Activated CD4-positive, alpha-beta T cell treated with anti-CD3 and anti-CD28 coated beads, Interleukin-10, Interleukin-2, amounts not matched to agents 100 ng/mL and 50 ng/mL, durations not matched to agents 16 hours and 8 hours (primary cell): Measurements from ENCODE around the gene FAM177B.

Source experiments
- DNase-seq: peaks from one replicate; pipeline ENCODE4 v3.0.0-alpha.2; 2020

FAM177B gene

DNA sequence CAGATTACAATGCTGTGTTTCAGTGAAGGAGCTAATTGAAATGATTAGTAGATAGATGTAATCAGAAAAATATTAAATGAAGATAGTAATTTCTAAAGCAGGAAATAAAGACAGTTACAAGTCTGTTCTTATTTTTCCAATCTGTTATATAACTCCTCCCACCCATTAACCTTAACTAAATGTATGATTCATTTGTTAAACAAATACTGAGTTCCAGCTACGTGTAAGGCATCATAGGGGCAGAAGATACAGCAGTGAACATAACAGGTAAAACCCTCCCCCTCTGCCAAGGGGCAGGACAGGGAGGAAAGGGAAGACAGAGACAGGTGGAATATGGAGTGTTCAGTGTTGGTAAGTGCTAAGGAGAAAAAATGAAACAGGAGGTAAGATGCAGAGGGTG is at the start of gene FAM177B:
Gene FAM177B (plus strand): TSS at position 231 of the 400 bp plus-strand sequence. CDS start 9,344 bp downstream, outside the sequence.
- DNase-seq, result no peak

- DNase-seq, result no peak
These were observed 46.0 kb upstream of the FAM177B start for GRCh38 chr1:222691016-222691415.

GRCh38 chr1:222694927-222695326 is 42.1 kb upstream of the FAM177B start:
- DNase-seq, result no peak

DNA sequence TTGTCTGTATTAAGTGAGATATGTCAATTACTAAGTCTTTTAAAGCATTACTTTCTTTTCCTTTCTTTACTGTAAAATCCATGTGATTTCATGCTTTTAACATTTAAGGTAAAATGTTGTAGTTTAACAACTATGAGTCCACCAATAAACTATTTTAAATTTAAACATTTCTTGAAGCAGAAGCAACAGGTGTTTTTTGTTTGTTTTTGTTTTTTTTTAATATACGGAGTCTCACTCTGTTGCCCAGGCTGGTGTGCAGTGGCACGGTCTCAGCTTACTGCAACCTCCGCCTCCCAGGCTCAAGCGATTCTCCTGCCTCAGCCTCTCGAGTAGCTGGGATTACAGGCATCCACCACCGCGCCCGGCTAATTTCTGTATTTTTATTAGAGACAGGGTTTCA is 40.3 kb upstream of the FAM177B start:
- no peak for DNase-seq

GRCh38 chr1:222697203-222697602 is 39.8 kb upstream of the FAM177B start:
- DNase-seq, result no peak

DNA sequence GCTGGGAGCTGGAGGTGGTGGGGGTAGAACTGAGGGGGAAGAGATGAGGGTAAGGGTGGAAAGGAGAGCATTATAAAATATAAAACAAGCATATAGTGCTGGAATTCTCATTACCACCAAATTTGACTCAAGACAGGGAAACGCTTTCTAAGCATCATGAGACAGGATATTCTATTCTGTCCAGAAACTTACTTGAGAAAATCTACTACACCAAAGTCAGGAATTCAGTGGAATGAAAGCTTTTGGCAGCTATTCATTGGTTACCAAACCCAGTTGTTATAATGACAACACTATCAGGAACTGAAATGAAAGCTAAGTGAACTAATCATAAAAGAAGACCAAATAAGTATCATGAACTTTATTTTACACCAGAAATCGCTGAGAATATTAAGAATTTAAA is 39.2 kb upstream of the FAM177B start:
- DNase-seq, result no peak

DNA sequence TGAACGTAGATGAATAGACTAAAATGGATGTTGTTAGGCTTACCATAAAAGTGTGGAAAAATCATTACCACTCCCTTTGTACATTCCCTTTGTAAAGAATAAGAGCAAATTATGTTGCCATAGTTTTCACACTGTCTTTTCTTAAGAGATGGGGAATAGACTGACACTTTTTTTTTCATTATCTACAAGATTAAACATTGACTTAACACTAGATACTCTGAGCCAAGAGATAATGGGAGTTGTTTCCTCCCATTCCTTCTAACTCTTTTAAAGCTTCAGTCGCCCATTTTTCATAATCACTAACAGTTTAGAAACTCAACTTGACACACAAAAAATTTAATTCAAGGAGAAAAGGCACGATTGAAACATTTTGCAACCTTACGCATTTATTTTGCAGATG is 34.8 kb upstream of the FAM177B start:
- DNase-seq, result no peak

- DNase-seq, result no peak
These were observed 32.7 kb upstream of the FAM177B start for GRCh38 chr1:222704260-222704659.

- DNase-seq, result no peak
These were observed 30.2 kb upstream of the FAM177B start for GRCh38 chr1:222706815-222707214.

DNA sequence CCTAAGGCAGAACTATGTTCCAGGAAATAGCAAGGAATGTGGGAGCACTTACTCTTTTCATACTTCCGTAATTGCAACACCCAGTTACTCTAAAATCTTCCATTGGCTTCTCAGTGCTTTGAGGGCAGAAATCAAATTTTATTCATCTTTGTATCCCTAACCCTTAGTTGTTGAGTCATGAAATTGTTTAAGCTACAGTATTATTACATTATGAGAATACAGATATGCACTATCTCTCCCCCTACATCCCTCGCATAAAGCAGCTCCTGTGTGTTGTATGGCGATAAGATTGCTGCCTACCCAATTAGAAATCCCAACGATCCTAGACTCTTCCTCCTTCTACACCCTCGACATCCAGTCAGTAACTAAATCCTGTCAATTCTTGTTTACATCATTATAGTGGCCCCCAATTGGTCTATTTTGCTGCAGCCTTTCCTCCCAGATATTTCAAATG is 27.3 kb upstream of the FAM177B start:
- no peak for DNase-seq

DNA sequence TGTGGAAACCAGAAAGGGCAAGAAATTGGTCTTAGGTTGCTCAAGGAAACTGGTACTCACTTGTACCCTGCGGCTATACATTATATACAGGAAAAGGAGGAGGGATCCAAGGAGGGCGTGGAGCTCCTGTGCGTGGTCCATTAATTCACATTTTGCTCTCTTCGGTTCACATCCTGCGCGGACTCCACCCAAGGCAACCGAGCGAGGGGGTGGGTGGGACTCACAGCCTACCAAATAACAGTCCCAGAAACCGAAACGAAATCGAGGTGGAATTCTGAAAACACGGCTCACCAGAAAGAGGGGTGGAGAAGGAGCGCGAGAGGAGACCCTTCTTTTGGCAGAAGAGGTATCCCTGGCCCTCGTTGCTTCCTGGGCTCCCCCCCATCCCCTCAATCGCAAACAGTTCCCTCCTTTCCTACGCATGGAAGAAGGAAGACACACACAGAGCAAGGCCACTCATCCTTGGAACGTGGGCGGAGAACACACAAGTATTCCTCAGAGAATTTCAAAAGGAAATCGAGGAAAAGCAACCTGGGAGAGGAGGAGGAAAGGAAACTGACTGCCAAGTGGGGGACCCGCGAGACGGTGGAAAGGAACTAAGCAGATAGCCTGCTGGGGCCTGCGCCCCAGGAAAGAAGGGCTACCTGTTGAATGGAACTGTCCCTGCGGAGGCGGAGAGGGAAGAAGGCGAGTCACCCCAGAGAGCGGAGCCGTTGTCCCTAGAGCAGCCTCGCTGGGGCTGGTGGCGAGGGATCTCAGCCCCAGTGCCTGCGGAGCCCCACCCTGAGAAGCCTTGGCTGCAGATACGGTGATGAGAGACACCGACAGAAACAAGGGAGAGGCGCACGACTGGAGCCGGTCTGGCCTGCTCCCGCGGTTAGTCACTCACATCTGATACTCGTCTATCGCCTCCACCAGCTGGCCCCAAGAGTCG is 25.4 kb upstream of the FAM177B start:
- peak; percentile 75 for DNase-seq

DNA sequence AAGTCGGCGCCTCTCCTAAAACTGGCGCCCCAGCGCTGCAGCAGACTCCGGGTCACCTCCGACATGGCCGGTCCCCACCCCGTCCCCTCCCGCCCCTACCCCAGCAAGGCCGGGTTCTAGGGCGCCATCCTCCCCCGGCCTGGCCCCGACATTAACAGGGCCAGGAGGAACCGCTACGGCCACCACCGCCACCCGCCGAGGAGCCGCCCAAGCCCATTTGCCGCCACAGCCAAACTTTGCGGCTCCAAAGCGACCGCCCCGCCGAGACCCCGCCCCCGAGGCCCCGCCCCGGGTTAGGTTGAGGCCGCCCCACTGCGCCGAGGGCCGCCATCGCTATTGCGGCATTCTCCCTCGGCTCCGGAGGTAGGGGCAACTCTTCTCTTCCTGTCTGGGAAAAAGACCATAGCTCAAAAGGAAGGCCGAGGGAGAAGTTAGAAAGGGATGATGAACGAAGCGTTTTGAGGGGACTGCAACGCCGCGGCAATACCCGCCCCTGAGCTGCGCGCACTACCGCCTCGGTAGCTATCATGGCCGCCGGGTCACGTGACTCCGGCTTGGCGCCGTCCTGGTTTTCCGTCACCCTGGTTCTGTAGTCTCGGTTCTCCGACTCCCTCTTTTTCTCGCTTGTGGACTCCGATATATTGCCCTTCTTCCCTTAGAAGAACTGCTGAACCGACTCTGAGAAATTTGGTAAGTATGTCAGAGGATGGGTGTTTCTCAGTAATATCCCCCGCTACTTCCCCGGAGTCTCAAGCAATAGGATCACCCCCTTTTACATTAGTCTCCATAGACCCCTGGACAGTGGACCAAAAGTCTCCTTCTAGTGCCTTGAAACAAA is 24.5 kb upstream of the FAM177B start, which contains the start of the genes AIDA and BROX:
Gene AIDA (minus strand): TSS at position 239 of the 838 bp plus-strand sequence. CDS start 174 bp downstream, at position 65.
Gene BROX (plus strand): TSS at position 312 of the 838 bp plus-strand sequence. CDS start 3,136 bp downstream, outside the sequence.
- DNase-seq, result peak; percentile 94

DNA sequence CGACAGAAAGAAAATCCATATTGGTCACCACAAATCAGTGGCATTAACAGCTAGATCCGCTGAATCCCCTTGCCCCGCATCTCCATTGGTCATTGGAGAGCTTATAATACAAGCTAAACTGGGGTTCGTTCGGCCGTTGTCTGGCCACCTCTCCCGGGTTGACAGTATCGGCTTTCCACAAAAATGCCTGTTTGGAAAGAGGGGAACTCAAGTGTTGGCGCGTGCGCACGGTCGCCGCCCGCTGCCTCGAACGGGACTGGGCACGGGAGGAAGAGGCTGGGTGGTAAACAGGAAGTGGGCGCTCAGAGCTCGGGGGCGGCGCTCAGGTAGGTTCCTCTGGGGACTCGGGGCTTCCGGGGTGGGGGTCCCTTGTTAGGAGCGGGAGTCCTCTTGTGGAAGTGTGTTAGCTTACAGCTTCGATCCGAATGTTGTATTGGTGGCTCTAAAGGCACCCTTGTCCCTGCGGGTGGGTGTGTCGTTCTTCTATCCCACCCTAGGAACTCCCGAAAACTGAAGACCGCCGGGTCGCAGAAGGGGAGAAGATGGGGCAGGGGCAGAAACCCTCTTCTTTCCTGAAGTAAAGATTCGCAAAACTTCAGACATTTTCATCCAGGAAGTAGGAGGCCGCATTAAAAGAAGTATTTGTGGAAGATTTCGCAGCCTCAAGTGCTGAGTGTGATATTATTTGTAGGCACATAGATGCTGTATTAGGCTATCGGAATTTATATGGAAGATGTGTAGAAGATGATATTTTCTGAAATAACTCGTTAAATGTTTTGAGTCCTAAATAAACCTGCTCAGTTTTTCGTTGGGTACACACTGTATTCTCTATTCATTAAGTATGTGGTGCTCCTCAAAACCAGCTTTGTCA is 23.7 kb upstream of the FAM177B start:
- DNase-seq, result peak; percentile 92

DNA sequence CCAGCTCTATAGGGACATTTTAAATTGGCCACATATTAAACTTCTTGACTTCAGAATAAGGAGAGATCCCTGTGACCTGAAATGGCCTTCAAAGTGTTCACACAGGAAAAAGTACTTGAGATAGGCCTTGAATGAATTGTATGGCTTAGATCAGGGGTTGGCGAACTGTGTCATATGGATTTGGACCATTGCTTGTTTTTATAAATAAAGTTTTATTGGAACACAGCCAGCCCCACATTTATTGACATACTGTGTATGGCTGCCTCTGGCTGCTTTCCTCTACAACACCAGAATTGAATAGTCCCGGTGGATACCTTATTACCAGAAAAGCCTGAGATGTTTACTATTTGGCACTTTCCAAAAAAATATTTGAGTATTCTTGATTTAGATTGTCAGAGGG is 20.6 kb upstream of the FAM177B start:
- DNase-seq, result no peak

- no peak for DNase-seq
These were observed 8.3 kb upstream of the FAM177B start for GRCh38 chr1:222728746-222729145.

DNA sequence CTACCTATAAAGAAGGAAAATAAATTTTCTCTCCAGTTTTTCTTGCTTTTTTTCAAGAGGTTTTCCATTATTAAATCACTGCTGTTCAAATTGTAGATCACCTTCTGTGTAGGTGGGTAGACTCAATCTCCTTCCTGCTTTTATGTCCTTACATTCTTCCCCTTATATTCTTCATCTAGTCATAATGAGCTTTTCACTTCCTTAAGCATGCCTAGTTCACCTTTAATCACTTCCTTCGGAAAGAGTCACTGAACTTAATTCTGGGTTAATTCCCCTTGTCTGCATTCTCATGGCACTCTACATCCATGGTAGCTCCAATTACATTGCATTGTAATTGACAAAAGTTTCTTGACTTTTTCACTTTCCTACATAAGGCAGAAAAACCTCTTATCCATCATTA is 6.1 kb upstream of the FAM177B start:
- DNase-seq, result no peak

GRCh38 chr1:222732216-222733159 is 4.5 kb upstream of the FAM177B start:
- peak; percentile 36 for DNase-seq

DNA sequence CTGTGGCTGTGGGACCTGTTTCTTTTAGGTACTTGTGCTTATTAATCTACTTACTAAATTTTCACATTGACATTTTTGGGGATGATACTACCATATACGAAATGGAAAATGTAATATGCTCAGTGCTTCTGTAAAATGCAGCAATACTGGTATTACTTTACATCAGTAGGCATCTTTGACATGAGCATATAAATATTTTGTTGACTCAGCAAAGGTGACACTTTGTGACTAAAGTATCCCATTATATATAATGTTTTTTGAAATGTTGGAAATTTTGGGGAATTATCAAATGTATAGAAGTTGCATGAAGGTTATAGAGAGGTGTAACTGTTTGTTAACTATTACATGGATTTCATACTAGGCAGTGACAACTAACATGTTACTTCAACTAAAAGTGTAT is 2.3 kb upstream of the FAM177B start:
- DNase-seq, result no peak

GRCh38 chr1:222736470-222736869 is 532 bp upstream of the FAM177B start:
- no peak for DNase-seq

DNA sequence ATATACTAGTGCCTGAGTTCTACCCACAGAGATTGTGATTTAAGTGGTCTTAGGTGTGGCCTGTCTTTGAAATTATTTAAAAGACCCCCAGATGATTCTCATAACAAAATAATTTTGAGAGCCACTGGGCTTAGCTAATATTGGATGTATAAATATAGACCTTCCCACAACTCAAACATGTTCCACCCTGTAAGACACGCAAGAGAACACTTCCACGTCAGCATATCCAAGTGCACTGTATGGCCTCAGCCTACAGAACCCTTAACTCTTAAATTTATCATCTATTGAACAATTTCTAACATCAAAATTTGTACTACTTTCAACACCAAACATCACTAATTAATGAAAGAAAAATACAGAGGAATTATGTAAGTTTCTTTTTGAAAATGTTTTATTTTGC is 2.5 kb downstream of the FAM177B start:
- no peak for DNase-seq

DNA sequence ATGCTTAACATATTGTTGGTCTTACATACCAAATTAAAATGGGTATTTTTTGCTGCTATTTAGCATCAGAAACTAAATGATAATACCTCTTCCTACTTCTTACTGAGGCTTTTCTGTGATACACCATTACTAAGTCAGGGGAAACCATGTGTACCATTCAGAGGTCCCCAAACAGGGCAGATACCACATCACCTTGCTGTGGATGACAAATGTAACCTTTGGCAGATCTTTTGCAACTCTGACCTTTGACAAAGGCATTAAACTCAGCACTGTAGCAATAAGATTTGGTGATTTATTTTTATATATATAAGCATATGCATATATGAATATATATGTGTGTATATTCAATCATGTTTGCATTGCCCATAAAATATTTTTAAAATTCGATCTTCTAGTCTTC is 2.9 kb downstream of the FAM177B start:
- no peak for DNase-seq
